Spleen (tissue), 7 donors: Measurements from ENCODE around the gene MAP4K3.

Experiments used
- CTCF ChIP-seq, 11 experiments: fragments of 200-600 bp in 7 of 11; fragments of 450-650 bp in 4 of 11; sonication (generic) in 4 of 11; IDR thresholded peaks in 8 of 11; conservative IDR thresholded peaks in 3 of 11; 1 replicate in 7 of 11; 2 replicates in 4 of 11; pipeline versions ENCODE4 v1.4.0 to v1.8.0; 2016 to 2021; ENCODE audit warnings: antibody characterized with exemption in 11 of 11, inconsistent platforms in 4 of 11, mild to moderate bottlenecking in 1 of 11
- POLR2A ChIP-seq, 3 donors: fragments of 450-650 bp; IDR thresholded peaks; one replicate each; pipeline ENCODE4 v1.5.1; 2017; ENCODE audit warnings: antibody characterized with exemption in 3 of 3, mild to moderate bottlenecking in 1 of 3
- POLR2AphosphoS5 ChIP-seq, 3 donors: sonication (generic); formaldehyde crosslinking; IDR thresholded peaks; one replicate each; pipeline ENCODE4 v1.5.1; 2017; ENCODE audit warnings: antibody characterized with exemption in 3 of 3
- donor health status: DM: no; HTN: no; CAD: no; lungs with moderate emphysema.
- donor health status: DM: no; HTN: no; CAD: no.
- donor health status: DM: no; HTN: no; CAD: no.

- TF ChIP-seq CTCF (IDR thresholded peaks at IDR 0.05 in 8 of 11, conservative IDR thresholded peaks at IDR 0.05 in 3 of 11) (no peak), POLR2A (IDR thresholded peaks at IDR 0.05) (no peak), POLR2AphosphoS5 (IDR thresholded peaks at IDR 0.05) (no peak)
Measured at GRCh38 chr2:39399570-39399969, 37.5 kb downstream of the MAP4K3 start.
